SH-SY5Y (cell line): ENCODE results near the gene UNC79.

Experiments used
- GATA2 ChIP-seq: IDR thresholded peaks from 2 replicates; pipeline ENCODE4 v1.6.1; 2011; ENCODE audit warnings: mild to moderate bottlenecking, low read depth, low read length
- GATA3 ChIP-seq: IDR thresholded peaks from 2 replicates; pipeline ENCODE4 v1.6.1; 2011; ENCODE audit warnings: low read depth, mild to moderate bottlenecking, low read length, moderate library complexity

DNA sequence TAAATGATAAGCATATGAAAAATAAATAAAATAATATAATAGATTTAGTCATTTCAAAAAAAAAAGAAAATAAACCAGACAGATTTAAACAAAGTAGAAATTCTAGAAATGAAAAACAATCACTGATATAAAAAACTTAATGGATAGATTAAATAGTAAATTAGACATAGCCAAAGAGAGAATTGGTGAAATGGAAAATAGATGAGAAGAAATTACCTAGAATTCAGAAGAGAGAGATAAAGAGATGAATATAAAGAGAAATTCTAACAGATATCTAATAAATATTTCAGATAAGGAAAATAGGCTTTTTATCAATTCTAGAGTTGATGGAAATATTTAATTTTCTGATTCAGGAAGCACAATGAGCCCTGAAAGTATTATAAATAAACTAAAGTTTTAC lies 234.4 kb downstream of the UNC79 start:
- TF ChIP-seq GATA2 (no peak), GATA3 (no peak)
